Neural progenitor cell (in vitro differentiated cells): Measurements from ENCODE around the gene ENO1.
"Not testable (repeated sequence)": the region's sequence is repeated elsewhere in the genome, so short reads cannot be mapped to it uniquely, and the experiment has no call there.

Source experiments
- EZH2 ChIP-seq: fragments of 200-600 bp; sonication (generic); IDR thresholded peaks from 2 replicates; pipeline ENCODE4 v1.6.1; 2017; ENCODE audit warnings: antibody characterized with exemption, mild to moderate bottlenecking, moderate library complexity
- EZH2phosphoT487 ChIP-seq: fragments of 200-600 bp; sonication (generic); IDR thresholded peaks from 2 replicates; pipeline ENCODE4 v1.6.1; 2017; ENCODE audit warnings: antibody characterized with exemption
- TF ChIP-seq, protein P1 (sequence below): fragments of 200-600 bp; sonication (generic); IDR thresholded peaks from 2 replicates; pipeline ENCODE4 v1.5.1; 2017; ENCODE audit warnings: antibody characterized with exemption, mild to moderate bottlenecking

DNA sequence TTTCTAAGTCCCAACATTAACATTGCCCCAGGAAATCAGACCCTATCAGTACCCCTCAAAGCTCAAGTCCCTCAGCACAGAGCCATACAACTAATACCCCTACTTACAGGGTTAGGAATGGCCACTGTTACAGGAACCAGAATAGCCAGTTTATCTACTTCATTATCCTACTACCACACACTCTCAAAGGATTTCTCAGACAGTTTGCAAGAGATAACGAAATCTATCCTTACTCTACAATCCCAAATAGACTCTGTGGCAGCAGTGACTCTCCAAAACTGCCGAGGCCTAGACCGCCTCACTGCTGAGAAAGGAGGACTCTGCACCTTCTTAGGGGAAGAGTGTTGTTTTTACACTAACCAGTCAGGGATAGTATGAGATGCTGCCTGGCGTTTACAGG lies 19.0 kb upstream of the ENO1 start:
- TF ChIP-seq, protein P1, sequence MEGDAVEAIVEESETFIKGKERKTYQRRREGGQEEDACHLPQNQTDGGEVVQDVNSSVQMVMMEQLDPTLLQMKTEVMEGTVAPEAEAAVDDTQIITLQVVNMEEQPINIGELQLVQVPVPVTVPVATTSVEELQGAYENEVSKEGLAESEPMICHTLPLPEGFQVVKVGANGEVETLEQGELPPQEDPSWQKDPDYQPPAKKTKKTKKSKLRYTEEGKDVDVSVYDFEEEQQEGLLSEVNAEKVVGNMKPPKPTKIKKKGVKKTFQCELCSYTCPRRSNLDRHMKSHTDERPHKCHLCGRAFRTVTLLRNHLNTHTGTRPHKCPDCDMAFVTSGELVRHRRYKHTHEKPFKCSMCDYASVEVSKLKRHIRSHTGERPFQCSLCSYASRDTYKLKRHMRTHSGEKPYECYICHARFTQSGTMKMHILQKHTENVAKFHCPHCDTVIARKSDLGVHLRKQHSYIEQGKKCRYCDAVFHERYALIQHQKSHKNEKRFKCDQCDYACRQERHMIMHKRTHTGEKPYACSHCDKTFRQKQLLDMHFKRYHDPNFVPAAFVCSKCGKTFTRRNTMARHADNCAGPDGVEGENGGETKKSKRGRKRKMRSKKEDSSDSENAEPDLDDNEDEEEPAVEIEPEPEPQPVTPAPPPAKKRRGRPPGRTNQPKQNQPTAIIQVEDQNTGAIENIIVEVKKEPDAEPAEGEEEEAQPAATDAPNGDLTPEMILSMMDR: not testable (repeated sequence)
- not testable (repeated sequence) for TF ChIP-seq EZH2, EZH2phosphoT487
